HG03045 (cell line): ENCODE results near the gene H3-3A.

ENCODE experiments used
- ATAC-seq: cut with Tn5 transposase; IDR thresholded peaks from one replicate; pipeline ENCODE4 v1.9.1; 2021; ENCODE audit warnings: mild to moderate bottlenecking, moderate library complexity; ENCODE audit not compliant: unreplicated experiment

The H3-3A gene

DNA sequence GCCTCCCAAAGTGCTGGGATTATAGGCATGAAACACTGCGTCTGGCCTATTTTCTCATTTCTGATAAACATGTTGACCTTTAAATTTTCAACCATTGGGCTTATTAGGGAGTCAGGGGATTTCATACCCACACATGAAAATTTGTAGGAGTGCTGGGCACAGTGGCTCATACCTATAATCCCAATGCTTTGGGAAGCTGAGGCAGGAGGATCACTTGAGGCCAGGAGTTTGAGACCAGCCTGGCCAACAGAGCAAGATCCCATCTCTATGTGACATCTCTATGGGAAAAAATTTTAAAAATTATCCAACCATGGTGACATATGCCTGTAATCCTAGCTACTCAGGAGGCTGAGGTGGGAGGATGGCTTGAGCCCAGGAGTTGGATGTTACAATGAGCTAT is 10.5 kb upstream of the H3-3A start:
- no peak for ATAC-seq

DNA sequence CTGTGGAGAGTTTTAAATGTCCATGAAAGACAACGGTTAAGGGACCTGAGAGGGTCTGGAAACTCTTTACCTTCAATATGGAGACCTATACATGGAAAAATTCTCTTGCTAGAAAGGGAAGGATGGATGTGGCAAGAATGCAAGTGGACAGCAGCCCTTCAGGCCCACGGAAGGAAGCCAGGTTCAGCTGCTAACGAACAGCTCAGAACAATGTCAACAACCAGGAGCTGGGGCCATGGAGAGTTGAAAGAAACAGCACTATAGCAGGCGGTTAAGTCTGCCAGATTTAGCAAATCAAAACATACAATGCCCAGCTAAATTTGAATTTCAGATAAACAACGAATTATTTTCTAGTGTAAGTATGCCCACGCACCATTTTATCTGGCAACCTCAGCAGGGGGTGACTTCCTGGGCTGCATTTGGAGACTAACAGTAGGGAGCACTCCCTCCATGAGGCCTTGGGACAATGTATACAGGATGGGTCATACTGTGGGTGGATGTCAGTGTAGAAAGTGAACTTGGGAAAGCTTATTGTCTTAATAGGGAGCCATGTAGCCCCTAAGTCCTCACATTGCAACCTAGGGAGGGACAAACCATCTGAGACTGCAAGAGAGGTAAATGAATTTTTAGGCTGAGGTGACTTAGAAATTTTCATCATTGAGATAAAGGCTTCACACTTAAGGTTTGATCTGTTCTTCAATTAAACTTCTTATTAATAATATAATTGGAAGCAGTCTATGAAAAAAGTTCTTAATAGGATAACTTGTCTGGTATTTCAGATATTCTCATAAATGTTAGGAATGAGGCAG is 7.8 kb upstream of the H3-3A start:
- ATAC-seq: no peak

DNA sequence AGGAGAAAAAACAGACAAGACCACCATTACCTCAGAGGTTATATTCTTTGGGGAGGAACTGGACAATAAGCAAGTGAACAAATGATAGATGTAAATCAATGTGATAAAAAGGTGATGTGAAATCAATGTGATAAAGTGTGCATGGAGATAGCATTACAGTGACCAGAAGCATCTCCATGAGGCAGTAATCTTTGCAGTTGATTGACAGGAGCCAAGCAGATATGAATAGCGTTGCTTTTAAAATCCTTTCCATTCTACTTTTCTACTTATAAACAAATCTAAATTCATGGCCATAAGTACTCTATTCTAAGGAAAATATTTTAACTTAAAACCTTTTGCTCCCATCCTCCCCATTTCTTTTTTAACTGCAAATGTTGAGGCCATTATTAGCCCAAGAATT is 2.8 kb upstream of the H3-3A start:
- ATAC-seq: no peak

DNA sequence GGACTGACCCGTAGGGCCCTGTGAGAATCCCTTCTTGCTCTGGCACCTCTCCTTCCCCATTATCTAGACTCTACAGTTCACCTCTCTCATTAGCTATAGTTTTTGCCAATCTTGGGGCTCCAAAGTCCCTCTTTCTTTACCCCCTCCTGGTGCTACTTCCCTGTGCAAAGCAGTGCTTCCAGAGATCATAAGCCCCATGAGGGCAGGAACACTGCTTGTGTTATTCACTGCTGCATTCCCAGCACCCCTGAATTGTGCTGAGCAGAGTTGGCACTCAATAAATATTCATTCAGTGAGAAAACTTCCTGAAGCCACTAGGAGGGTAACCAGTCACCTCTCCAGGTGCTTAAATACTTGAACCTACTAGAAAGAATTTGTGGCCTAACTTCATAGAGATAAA is 2.1 kb upstream of the H3-3A start:
- ATAC-seq: no peak

DNA sequence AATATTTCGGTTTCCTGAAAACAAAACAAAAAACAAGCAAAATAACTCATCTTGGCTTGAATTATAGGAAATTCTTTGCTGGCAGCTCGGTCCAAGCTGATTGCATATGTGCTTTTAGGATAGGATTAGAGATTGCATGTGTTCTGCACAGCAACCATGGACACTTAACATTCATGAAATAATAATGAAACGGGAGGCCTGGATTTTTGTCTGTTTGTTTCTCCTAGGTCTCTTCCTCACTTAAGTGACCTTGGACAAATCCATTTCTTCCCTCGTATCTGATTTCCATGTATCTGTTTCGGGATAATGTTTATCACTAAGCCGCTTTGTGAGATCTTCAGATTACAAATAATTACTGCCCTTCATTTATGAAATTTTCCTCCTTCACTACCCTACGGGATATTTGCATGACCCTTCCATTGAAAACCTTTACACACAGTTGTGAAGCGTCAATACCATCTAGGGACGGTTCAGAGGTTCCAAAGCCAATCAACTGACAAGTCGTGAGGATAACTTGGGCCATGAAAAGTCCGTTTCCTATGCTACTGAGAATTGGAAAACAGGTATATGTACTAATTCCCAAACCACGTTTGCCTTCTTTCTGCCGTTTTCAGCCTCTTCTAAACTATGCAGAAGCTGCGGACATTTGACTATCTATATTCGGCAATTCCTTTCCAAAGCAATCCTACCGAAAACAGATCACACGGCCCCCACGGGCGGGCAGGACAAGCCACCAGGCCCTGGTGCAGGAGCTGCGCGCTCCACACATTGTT is 1.3 kb upstream of the H3-3A start:
- ATAC-seq: no peak

DNA sequence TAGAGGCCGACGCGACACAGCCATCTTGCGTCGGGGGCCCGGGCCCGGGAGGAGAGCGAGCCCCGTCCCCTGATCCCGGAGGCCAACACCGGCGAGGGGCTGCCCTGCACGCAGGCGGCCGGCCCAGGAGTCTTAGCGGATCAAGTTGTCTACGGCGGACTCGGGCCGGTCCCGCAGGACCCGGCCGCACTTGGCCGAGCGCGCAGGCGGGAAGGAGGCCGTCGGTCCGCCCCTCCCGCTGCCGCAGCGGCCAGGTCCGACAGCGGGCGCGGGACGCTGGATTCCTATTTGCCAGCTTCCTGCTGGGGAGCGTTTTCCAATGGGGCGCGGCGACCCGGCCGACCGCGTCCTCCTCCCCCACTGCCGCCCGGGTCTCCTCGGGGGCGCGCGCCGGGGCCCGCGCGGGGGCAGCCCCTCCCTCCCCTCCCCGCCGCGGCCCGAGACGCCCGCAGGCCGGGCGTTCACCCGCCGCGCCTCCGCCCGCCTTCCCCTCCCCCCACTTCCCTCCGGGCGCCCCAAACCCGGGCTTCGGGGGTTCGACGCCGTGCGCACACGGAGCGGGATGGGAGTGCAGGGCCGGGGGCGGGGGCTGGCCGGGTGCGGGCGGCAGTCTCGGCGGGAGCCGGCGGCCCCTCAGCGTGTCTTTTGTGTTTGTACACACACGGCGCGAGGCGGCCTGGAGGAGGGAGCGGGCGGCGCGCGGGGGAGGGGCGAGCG is 517 bp upstream of the H3-3A start:
- peak; percentile 58 for ATAC-seq

DNA sequence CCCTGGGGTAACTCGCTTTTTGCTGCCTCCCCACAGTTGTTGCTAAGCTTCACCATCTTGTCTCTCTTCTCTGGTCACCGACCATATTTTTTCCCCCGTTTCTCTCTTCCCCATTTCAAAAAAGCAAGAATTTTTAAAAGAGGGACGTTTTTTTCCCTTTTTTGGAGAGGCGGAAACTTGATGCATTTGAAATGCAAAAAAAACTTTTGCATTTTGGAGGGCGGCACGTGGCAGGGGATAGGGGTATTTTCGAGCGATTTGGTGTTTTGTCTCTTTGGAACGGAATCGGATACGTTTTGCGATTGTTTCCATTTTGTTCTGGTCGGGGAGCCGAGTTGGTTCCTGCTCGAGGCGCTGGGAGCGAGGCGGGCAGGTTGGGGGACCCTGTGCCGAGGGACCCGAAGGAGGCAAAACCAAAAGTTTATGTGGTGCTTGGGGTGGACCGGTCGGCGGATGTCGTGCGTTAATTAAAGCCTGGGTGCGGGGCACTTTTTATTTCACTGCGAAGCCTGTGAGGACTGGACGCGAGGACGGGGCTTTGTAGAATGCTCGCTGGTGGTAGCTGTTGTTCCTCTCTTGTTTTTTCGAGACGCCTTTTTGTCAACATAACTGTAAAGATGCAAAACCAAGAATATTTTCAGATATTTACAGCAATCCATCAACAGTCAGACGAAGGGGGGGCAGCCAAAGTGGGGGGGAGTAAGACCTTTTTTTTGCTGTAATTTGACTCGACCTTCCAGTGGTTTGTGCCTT is 884 bp downstream of the H3-3A start:
- ATAC-seq: peak; percentile 16

DNA sequence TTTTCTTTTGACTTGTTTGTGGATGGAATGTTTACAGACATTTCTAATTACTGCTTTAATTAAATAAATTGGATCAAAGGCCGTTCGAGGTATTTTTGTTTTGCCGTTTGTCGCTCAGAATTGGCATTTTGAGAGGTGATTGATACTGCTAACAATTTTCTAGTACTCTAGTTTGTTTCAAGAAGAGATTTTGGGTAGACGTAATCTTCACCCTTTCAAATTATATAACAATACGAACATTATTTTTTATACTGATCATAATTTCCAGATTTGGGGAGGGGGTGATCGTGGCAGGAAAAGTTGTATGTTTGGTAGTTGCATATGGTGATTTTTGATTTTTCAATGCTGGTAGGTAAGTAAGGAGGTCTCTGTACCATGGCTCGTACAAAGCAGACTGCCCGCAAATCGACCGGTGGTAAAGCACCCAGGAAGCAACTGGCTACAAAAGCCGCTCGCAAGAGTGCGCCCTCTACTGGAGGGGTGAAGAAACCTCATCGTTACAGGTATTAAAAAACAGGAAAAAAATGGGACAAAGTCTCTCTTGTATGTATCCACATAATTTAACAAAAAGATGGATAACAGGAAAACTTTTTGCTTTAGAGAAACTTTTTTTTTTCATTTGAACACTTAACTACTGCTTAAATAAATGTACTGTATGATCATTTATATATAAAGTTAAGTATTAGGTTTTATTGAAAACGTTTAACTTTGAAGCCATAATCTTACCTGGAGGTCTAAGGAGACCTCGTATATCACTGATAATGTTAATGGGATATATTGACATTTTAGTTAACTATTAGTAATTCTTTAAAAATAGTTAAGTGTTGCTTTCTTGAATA is 1.7 kb downstream of the H3-3A start:
- ATAC-seq: no peak

DNA sequence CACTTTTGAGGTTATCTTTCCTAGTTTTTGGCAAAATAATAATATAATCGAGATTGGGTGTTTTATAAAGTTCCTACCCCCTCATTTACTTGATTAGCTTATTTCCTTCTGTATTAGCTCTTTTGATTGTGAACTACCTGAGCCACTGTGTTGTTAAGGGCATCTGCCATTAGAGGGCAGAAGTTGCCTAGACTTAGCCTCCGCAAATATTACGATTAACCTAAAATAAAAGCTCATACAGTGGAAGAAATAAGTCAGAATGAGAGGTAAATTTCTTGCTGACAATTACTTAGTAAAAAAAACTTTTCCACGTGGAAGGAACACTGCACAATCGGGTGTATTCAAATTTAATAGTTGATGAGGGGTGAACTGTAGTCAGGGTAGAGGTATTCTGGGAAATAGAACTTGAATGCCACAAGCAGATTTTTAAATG is 2.3 kb downstream of the H3-3A start:
- no peak for ATAC-seq

DNA sequence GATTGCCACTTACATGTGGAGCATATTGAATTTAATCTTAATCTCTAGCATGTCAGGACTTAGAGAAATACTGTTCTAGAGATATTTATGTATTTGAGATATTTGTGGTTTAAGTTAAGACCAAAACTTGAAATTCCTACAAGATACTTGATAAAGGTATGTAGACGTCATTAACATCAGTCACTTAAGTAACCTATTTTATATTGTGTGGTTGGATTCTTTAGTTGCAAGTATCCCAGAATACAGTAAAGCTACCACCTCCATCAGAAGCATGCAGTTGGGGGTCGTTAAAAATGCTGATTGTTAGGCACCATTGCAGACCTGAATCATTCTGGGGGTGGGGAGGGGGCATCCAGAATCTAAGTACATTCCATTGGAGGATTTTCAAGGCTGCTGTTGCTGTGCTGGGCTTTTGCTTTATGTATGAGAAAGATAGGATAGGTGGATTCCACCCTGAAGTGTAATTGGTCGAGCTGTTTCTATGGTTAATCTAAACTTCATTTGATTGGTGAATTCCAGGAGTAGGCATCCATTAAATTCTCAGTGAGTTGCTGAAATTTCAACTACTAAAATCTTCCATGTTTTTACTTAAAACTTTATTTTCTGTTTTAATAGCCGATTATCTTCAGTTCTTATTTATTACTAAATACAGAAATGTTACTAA is 4.0 kb downstream of the H3-3A start:
- ATAC-seq: no peak

DNA sequence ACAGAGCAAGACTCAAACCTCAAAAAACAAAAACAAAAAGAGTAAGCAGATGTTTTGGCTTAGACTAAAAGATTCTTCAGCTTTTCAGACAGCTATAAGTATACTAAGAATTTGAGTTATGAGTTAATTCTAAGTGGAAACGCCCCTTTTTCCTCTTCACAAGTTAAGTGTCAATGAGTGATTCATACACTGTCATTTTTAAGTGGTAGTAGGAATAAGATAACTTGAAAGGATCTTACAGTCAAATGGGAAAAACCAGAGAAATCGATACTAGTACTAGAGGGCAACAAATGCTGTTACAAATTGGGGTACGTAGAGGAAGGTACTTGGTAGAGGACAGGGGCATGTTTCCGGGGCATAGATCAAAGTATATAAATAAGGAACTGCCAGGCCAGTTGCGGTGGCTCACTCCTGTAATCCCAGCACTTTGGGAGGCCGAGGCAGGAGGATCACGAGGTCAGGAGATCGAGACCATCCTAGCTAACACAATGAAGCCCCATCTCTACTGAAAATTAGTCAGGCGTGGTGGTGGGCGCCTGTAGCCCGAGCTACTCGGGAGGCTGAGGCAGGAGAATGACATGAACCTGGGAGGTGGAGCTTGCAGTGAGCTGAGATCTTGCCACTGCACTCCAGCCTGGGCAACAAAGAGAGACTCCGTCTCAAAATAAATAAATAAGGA is 7.4 kb downstream of the H3-3A start:
- ATAC-seq: no peak

DNA sequence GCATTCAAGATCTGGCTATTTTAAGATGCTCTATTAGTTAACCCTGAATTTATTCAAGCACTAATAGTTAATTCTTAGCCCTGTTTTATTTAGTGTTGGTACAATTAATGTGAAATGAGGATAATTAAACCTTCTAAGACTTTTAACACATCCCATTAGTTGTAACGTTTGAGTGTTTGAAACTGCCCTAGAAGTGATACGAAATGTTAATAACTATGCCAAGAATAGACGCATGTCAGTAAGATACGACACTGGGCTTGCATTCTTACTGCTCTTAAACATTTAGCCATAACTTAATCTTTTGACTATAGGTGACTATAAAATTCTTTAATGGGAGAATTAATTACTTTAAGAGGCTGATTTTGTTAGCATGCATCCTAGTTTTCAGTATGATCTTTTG is 9.8 kb downstream of the H3-3A start:
- ATAC-seq: no peak

DNA sequence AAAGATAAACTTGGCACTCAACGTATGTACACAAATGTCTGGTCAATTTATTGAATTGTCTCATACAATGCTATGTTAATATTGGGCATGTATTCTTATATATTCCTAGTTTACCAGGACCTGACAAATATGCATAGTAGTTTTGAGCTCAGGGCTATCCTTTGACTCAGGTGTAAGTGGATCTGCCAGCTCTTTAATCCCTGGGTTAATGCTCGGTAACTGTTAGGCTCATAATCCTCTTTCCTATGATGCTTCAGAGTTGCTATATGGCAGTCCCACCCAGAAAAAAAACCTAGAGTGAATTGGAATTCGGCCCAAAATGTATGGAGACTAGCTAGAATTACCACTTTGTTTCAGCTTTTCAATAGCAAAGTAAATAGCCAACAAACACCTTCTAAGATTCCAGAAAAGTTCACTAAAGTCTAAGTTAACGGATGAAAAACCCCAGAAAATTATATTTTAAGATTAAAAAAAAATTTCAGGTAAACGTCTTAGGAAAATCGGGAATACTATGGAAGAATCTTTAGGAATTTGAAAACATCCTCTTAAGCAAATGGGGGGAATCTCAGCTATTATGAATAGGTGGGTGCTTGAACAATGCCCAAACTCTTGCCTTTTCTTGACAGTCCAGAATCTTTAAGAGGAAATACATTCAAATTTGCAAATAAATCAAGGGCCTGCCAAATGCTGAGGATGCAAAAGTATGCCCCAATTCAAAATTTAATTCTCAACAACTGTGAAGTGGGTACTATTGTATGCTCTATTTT is 10.9 kb downstream of the H3-3A start:
- no peak for ATAC-seq

DNA sequence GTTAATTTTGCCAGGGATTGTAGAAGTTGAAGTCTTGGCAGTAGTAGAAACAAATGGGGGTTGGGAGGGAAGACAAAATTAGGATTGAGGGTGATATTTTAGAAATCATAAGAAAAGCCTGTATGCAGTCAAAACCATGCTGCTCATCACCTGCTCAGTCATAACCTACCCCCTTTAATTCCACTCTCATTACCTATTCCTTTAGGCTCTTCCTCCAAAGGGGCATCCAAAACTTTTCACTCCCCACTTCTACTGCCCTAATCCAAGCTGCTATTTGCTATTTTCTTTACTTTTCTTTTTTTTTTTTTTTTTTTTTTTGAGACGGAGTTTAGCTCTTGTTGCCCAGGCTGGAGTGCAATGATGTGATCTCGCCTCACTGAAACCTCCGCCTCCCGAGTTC is 11.5 kb downstream of the H3-3A start:
- ATAC-seq: no peak

DNA sequence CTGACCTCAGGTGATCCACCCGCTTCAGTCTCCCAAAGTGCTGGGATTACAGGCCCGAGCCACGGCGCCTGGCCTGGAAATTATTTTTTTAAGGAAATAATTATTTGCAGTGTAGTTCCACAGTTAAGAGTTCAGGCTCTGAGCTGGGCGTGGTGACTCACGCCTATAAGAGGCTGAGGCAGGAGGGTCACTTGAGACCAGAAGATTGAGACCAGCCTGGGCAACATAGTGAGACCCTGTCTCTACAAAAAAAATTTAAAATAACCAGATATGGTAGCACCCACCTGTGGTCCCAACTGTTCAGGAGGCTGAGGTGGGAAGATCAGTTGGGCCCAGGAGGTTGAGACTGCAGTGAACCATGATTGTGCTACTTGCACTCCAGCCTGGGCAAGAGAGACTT is 13.9 kb downstream of the H3-3A start:
- ATAC-seq: no peak

DNA sequence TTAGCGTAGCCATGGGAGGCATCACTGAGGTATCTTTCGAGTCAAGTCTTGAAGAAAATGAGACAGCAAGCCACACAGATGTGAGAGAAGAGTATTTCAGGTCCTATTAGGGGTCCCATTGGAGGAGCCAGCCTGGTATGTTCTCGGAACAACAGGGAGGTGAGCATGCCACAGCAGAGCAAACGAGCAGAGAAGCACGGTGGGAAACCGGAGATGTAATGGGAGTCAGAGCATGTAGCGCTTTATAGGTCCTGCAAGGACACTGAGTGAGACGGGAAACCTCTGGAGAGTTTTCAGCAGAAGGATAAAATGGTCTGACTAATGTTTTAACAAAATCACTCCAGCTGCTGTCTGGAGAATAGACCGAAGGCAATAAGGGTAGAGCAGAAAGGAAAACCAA is 15.9 kb downstream of the H3-3A start:
- ATAC-seq: no peak

DNA sequence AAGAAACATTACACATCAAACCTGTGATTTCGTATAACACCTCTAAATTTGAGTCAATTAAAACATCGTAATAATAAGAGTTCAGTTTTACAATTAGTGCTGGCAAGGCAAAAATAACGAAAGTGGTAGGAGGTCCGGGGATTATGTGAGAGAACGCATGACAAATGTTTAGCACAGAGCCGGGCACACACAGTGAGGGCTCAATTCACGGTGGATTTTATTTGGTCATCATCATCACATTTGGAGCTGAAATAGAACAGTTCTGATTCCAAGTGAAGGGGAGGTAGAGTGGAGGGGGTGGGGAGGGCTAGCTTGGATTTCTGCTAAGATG is 20.0 kb downstream of the H3-3A start:
- ATAC-seq: no peak

DNA sequence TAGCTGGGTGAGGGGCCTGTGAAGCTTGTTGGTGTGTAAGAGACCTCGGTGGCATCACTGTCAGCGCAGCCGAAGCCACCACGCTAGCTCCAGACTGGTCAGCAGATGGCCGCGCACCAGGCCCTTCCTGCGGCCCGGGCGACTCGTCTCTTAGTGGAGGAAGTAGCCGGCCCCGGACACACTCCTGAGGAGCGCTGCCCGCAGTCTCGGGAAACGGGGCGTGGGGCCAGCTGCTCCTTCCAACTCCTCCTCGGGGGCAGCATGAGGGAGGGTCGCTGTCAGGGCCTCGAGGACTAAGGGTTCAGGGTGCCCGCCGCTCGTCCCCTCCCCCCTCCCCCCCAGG is 20.4 kb downstream of the H3-3A start:
- peak; percentile 21 for ATAC-seq
